LoVo (cell line): ENCODE data around the gene TRMT2B.
"Not testable (repeated sequence)": the region's sequence is repeated elsewhere in the genome, so short reads cannot be mapped to it uniquely, and the experiment has no call there.

Experiments used
- DNase-seq: peaks from one replicate; pipeline ENCODE4 v3.0.0-alpha.2; 2016; ENCODE audit warnings: low spot score

The TRMT2B gene

DNA sequence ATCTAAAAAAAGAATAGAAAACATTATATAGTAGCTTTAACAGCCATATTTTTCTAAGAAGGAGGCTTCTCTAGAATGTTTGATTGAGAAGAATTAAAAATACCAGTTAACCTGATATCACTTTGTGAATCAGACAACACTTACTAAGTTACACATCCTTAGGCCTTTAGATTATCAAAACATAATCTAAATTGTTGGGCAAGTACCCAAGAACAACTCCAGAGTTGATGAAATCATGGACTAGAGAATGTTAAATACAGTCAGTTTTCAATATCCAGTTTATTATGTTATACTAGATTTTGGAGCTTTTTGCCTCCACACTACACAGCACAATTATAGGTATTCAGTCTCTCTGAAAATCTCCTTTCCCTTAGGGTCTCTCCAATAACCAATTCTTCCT is 42.8 kb downstream of the TRMT2B start:
- no peak for DNase-seq

DNA sequence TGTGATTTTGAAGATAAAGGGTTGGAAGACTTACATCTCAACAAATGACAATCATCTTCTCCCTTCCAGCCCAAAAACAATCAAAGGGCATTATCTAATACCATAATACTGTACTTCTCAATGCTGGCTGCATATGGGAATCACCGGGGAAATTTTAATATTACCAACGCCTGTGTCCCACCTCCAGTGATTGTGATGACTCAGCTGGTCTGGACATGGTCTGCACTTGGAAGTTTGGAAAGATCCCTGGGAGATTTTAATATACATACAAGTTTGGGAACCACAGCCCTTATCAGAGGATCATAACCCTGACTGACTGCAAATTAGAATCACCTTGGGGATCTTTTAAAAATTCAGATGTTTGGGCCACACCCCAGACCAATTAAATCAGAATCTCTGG is 52.5 kb downstream of the TRMT2B start:
- DNase-seq = no peak

DNA sequence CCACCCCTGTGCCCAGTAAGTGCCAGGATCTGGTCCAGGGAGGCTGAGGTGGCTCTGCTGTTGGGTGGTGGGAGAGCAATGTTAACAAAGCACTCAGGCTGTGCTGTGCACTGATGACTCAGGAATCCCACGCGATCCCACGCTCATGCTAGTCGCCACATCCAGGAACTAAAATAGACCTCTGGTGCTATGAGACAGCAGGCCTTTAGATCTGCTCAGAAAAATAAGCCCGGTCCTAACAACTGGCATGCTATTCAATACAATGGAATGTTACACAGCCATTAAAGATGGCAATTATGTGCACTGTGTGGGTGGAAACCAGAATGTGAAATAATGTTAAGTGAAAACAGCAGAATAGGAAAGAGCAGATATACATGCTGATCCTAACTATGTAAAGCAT is 56.4 kb downstream of the TRMT2B start:
- no peak for DNase-seq

DNA sequence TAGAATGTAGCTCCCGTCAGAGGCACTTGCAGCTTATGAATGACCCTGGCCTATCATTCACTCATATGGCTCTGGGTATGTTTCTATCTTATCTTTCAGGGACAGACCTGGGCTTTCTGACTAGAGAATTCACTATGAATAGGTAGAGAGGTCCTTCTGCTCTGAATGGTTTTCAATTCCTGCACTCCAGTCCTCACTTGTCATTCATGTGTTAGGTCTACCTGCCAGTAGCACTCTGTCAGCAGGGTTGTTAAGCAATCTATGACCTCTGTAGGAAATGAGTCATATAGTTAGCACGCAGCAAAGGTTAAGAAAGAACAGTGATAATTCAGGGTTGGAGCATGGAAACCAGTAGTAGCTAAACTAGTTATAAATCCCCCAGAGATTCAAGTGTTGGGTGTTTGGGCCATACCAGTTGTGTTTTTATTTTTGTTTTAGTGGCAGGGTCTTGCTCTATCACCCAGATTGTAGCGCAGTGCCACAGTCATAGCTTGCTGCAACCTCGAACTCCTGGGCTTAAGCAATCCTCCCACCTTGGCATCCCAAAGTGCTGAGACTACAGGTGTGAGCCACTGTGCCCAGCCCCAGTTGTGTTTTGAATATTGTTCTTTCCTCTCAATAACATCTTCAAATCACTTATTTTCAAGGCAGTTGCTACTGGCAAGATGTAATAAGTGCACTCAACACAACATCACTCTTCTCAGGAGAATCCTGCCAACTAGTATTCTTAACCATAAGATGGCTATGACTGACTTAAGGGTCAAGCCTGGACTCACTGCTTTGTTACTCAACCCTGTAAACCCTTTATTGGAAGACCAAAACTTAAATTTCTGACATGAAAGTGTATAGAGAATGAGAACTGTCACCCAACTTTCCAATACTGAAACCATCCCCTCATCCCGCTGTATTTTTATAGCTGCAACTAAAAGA is 57.3 kb downstream of the TRMT2B start:
- DNase-seq = peak; percentile 16

DNA sequence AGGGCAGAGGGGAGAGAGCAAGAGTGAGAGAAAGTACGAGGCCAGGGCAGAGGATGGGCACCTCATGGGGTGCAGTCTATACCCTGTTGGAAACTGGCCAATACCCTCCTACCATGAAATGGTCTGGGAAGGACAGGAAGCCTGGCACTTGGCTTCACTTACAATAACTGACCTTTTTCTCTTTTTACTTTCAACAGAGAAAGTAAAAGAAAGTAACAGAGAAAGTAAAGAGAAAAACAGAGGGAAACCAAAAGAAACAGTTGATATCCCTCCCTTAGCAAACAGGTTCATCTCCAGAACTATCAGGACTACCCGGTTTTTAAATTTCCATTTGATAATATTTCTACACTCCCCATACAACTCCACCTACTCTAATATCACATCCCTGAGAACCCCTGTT is 61.8 kb downstream of the TRMT2B start:
- no peak for DNase-seq

DNA sequence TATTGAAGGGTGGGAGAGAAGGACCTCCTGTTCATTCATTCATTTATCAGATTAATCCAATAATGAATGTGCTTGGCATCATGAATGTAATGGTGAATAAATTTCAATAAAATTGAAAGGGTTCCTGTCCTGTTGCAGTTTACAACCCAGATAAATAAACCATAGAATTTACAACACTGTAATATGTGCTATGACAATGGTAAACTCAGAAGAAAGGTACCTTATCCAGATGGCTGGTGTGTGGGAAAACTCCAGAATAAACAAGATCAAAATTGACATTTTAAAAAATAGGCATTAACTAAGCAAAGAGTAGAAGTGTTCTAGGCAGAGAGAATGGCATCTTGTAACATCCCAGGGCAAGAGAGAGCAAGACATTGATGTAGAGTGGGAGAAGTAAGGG is 67.1 kb downstream of the TRMT2B start:
- DNase-seq = no peak

DNA sequence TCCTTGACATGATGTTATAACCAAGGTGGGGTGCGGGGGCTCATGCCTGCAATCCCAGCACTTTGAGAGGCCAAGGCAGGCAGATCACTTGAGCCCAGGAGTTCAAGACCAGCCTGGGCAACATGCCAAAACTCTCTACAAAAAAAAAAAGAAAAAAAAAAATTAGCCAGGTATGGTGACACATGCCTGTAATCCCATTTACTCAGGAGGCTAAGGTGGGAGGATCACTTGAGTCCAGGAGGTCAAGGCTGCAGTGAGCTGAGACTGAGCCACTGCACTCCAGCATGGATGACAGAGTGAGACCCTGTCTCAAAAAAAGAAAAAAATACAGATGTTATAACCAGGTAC is 70.4 kb downstream of the TRMT2B start:
- not testable (repeated sequence) for DNase-seq

DNA sequence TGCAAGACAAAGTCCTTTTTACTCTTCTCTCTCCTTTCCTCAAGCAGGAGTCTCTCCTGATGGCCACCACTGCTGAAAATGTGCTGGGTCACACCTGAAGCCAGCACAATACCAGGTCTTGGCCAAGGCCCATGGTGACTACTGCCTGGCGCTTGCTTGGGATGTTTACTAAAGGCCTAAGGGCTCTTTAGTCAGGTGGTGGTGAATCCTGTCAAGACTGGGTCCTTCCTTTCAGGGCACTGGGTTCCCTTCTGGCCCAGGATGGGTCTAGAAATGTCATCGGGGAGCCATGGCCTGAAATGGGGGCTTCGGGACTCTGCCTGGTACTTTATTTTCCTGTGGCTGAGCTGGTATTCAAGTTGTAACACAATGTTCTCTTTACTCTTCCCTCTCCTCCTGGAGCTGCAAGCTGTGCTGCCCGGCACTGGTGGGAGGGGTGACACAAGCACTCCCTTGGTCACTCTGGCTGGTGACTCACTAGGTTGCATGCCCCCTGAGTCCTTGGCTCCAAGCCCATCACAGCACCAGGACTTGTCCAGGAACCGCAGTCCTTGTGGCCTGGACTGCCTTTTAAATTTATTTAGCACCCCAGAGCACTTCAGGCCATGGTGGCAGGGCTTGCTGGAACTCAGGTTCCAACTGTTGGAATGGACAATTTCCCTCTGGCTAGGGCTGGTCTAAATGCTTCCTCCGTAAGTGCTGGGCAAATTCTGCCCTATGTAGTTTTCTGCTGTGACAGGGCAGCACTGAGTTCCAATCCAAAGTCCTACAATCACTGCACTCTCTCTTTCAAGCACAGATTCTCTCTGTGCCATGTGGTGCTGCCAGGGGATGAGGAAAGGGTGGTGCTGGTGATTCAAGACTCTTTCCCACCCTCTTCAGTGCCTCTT is 71.1 kb downstream of the TRMT2B start:
- DNase-seq = no peak

DNA sequence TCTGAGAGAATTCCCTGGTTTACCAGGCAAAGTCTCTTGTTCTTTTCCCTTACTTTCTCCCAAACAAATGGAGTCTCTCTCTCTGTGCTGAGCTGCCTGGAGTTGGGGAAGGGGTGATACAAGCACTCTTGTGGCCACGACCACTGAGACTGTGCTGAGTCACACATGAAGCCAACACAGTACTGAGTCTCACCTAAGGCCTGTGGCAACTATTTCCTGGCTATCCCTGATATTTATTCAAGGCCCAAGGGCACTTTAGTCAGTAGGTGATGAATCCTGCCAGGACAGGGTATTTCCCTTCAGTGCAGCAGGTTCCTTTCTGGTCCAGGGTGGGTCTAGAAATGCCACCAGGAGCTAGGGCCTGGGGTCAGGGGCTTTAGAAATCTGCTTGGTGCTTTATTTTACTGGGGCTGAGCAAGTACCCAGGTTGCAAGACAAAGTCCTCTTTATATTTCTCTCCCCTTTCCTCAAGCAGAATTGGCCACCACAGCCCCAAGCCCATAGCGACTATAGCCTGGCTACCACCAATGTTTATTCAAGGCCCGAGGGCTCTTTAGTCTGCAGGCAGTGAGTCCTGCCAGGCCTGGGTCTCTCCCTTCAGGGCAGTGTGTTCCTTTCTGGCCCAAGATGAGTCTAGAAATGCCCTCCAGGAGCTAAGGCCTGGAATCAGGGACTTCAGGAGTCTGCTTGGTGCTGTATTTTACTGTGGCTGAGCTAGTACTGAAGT is 71.9 kb downstream of the TRMT2B start:
- no peak for DNase-seq

DNA sequence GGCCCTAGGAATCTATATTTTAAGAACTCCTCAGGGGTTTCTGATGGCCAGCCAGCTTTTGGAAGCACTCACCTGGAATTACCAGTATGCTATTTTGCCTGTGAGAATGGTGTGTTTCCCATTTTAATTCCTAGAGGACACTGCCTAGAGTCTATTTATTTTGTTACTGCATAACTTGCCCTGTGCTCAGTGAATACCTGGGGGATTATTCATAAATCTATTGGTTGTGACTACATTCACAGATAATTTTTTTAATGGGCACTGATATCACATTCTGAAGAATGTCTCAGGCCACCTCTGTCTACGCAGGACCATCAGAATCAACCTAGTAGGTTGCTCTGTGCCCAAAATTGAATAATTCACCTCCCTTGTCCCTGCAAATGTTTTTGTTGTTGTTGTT is 75.7 kb downstream of the TRMT2B start:
- DNase-seq = no peak

DNA sequence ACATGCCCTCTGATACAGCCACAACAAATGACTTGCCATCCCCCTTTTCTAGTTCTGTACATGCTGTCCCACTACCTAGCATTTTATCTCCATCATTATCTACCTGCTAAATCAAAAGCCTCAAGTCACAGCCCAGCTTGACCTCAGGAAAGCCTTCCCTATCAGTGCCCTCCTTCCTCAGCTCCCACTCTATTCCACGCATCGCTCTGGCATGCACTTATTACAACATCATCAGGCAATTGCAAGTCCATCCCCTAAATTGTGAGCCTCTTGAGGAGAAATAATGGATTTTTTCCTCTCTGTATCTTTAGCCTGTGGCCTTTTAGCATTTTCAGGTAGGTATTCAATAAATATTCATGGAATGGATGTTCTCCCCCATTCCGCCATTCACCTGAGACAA is 76.7 kb downstream of the TRMT2B start:
- DNase-seq = no peak

DNA sequence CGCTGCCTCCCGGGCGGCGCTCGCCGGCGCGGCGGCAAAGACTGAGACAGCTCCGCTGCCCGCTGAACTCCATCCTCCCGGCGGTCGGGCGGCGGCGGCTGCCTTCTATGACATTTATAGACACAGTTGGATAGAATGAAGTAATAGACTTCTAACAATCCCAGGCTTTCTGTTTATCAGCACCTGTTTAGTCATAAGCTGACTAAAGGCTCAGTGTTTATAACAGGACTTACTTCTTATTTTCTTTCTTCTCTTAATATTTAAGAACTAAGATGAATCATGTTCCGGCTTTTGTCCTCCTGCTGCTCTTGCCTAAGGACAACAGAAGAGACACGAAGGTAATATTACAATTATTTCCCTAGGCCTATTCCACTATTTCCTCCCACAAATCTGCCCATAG is 78.5 kb downstream of the TRMT2B start:
- no peak for DNase-seq

DNA sequence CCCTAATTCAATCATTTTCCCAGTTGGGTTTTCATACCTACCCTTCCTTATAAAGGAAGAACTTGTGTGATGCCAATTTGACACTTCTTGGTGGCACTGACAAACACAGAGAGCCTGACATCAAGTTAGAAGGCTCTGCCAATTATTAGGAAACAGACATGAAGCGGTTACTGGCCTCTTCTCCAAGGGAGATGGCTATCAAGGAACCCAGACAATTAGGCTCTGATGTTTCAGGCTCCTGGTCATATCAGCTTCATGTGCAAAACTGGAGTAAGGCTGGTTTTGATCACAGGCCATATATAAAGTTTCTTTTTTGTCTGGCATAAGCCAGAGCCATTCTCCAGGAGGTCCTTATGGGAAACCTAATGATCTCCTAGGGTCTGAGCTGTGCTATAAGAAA is 82.0 kb downstream of the TRMT2B start:
- DNase-seq = no peak

DNA sequence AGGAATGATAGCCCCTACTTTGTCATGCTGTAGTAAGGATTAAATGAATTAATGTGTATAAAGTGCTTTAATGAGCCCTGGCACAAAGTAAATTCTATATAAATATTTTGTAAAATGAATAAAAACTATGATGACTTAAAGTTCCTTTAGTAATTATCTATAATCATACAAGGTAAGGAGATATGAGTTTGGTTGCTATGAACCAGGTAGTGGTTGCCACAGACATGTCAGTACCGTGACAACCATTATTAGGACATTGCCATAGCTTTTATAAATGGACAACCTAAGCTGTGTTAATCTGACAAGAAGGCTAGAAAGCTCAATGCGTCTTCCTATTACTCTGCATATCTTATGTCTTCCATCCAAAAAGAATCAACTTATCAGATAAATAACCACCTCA is 82.5 kb downstream of the TRMT2B start, which contains the start of gene ARL13A:
ARL13A (plus strand) TSS at position 301 of the 400 bp plus-strand sequence. CDS start 3,982 bp downstream, outside the sequence.
- no peak for DNase-seq

DNA sequence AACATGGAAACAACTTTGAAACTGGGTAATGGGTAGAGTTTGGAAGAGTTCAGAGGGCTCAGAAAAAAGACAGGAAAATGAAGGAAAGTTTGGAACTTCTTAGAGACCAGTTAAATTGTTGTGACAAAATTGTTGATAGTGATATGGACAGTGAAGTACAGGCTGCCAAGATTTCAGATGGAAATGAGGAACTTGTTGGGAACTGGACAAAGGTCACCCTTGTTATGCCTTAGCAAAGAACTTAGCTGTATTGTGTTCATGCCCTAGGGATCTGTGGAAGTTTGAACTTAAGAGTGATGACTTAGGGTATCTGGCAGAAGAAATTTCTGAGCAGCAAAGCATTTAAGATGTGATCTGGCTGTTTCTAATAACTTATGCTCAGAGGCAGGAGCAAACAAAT is 87.5 kb downstream of the TRMT2B start:
- no peak for DNase-seq

DNA sequence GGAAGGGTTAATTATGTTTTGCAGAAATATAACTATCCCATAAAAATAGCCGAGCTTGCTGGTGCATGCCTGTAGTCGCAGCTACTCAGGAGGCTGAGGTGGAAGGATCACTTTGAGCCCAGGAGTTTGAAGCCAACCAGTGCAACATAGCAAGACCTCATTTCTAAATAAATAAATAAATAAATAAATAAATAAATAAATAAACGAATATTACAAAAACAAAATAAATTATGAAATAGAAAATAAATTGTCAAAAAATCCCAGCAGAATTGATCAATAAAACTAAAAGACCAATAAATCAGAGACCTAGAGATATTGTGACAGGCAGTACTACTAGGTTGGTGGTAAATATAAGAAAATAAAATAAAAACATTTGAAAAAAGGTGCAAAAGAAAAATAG is 89.1 kb downstream of the TRMT2B start:
- no peak for DNase-seq
